ACHN (cell line): Measurements from ENCODE around the gene PPP1R12C.
A peak's percentile ranks its signal among the peaks of the same experiment; 100 is the strongest.
"Not testable (repeated sequence)": the region's sequence is repeated elsewhere in the genome, so short reads cannot be mapped to it uniquely, and the experiment has no call there.

Experiments used
- DNase-seq: peaks from one replicate; pipeline ENCODE4 v3.0.0-alpha.2; 2015
- in situ Hi-C: cut with HindIII; loops from 2 replicates; pipeline ENCODE4 v1.10.0; 2017; ENCODE audit warnings: low sequenced_read_pairs, low pct_ligation_motif_present, low pct_unique_long_range_greater_than_20kb

PPP1R12C gene

DNA sequence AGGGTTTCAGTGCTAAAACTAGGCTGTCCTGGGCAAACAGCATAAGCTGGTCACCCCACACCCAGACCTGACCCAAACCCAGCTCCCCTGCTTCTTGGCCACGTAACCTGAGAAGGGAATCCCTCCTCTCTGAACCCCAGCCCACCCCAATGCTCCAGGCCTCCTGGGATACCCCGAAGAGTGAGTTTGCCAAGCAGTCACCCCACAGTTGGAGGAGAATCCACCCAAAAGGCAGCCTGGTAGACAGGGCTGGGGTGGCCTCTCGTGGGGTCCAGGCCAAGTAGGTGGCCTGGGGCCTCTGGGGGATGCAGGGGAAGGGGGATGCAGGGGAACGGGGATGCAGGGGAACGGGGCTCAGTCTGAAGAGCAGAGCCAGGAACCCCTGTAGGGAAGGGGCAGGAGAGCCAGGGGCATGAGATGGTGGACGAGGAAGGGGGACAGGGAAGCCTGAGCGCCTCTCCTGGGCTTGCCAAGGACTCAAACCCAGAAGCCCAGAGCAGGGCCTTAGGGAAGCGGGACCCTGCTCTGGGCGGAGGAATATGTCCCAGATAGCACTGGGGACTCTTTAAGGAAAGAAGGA is 2.8 kb downstream of the PPP1R12C start:
- in situ Hi-C loops, result no loop called here

DNA sequence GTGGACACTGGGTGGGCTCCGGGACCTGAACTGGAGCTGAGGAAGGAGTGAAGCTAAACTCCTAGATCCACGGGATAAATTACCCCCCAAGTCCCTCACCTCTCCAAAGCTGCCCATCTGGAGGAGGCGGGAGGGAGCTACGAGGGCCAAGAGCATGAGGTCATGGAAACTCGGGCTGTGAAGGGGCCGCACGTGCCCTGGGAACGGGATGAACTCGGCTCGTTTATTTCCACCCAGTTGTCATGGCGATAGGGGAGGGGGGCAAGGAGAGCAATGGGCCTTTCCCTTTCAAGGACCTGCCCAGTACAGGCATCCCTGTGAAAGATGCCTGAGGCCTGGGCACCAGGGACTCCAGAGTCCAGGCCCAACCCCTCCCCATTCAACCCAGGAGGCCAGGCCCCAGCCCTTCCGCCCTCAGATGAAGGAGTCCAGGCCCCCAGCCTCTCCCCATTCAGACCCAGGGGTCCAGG is 3.8 kb downstream of the PPP1R12C start:
- in situ Hi-C loops, result no loop called here
- peak; percentile 85 for DNase-seq

More for the DNA sequence above, 2.8 kb downstream of the PPP1R12C start:
- DNase-seq, result no peak

DNA sequence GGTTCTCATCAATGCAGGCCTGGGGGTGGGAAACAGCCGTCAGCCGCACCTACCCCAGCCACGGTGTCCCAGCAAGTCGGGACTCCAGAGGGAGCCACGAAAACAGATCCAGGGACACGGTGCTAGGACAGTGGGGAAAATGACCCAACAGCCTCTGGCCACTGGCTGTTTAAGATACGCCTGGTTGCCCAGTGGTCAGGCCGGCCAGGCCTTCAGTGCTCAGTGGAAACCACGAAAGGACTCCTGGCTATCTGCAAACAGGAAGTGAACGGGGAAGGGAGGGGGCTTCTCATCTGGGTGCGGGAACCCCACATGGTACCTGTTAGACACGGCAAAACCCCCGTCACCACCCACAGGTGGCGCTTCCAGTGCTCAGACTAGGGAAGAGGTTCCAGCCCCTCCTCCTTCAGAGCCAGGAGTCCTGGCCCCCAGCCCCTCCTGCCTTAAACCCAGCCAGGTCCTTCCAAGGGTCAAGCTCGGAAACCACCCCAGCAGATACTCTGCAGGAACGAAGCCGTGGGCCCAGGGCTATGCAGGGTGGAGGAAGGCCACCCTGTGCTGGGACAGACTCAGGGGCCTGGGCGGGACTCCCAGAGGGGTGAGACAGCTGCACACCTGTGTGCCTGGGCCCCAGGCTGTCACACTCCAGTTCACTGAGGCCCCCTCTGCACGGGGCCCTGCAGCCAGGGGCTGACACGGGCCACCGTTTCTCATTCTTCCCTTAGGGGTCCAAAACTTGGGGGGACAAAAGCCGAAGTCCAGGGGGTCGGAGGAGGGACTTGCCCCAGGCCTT is 4.5 kb downstream of the PPP1R12C start:
- in situ Hi-C loops, result no loop called here
- DNase-seq, result peak; percentile 62

DNA sequence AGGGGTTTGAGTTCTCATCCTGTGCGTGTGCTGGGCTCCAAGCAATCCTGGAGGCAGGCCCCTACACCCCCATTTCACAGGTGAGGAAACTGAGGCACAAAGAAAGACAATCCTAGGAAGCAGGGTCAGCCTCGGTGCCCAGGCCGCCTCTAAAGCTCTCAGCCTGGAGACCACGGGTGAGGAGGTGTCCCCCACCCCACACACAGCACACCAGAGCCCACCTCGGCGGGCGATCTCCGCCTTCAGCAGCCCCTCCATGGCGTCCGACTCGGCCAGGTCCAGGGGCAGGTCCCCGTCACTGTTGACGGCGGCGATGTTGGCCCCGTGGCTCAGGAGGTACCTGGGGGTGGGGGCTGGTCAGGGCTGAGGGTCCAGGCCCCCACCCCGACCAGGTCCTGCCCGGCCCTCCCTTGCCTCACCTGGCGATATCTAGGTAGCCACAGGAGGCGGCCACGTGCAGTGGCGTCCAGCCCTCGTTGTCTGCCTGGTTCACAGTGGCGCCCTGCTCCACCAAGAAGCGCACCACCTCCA is 5.1 kb downstream of the PPP1R12C start:
- in situ Hi-C loops, result no loop called here
- no peak for DNase-seq

DNA sequence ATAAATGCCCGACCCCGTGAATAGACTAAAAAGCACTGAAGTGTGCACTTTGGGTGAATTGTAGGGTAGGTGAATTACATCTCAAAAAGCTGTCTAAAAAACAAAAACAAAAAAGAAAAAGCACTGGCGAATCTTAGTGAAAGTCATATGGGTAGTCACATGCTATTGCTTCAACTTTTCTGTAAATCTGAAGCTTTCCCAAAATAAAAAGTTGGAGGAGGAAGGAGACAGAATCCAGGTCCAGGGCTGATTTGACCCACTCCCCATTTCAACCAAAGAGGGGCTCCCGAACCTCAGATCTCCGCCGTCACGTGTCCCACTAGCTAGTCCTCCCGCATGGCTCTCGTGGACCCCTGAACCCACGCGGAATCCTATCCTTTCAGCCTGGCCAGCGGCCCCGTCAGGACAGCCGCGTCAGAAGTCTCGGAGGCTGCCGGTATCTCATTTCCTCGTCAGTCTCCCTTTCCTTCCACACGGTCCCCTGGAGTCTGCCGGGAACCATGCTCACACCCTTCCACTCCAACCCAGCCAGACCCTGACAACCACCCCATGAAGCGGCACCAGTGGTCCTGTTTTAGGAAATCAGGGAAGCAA is 6.1 kb downstream of the PPP1R12C start:
- no peak for DNase-seq
- in situ Hi-C loops, result no loop called here

DNA sequence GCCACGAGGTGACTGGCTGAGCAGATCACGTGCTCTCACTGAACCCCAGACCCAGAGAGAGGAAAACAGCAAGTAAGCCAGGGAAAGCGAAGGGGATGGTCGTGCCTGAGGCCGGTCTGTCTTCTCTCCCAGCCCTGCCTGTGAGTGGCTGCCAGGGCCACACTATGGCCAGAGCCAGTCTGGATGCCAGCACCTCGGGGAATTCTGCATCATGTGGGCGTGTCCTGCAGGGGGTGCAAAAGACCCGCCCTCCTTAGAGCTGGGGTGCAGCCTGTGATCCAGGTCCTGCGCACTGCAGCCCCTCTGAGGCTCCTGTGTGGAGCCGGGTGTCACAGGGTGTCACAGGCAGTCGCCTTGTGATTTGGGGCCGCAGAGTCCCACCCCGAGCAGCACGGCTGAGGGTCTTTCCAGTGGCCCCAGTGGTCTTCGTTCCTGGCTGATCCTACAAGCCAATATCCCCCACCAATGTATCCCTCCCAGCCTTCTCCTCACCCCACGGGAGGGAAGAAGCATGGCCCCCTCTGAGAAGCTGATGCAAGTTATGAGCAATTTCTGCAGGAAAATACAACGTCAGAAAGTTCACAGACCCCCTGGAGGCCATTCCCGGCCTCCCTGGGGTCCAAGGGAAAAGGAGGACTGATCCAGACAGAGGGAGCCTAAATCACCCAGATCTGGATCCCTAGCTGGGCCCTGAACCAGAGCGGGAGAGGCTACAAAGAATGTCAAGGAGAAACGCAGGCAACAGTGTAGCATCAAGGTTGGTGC is 7.7 kb downstream of the PPP1R12C start:
- DNase-seq, result no peak
- in situ Hi-C loops, result no loop called here

DNA sequence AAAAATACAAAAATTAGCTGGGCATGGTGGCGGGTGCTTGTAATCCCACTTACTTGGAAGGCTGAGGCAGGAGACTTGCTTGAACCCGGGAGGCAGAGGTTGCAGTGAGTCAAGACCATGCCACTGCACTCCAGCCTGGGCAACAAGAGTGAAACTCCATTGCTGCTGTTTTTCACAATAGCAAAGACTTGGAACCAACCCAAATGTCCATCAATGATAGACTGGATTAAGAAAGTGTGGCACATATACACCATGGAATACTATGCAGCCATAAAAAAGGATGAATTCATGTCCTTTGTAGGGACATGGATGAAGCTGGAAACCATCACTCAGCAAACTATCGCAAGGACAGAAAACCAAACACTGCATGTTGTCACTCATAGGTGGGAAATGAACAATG is 10.2 kb downstream of the PPP1R12C start:
- in situ Hi-C loops, DNase-seq: not testable (repeated sequence)

DNA sequence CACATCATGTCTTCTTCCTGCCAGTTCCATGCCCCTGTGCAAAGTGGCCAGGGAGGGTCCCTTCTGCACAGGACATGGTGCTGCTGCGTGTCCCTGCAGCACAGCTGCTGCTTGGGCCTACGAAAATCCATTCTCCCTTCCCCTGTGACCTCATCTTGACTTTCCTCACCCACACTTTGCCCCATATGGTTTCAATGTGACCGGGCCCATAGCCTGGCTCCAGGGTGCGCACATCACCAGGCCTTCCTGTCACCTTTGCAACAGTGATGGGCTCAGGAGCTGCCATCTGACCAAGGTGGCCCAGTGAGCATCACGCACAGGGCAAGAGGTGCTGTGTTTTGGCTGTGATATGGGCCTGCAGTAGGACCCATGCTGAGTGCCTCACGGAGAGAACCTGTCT is 10.8 kb downstream of the PPP1R12C start:
- in situ Hi-C loops, result no loop called here
- no peak for DNase-seq

DNA sequence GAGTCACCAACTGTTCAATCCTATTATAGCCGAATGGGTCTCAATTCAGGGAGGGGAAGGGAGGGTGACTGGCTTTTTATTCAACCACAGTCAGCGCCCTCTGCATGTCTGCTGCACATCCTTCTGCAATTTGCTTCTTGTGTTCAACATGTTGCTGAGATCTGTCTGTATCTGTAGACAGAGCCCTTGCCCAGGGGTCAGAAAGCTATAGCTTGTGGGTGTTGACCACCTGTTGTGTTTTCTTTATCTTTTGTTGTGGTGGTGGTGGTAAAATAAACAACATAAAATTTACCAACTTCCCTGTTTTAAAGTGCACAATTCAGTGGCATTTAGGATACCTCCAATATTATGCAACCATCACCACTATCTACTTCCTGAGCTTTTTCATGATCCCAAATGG is 12.2 kb downstream of the PPP1R12C start:
- in situ Hi-C loops, result no loop called here
- no peak for DNase-seq

DNA sequence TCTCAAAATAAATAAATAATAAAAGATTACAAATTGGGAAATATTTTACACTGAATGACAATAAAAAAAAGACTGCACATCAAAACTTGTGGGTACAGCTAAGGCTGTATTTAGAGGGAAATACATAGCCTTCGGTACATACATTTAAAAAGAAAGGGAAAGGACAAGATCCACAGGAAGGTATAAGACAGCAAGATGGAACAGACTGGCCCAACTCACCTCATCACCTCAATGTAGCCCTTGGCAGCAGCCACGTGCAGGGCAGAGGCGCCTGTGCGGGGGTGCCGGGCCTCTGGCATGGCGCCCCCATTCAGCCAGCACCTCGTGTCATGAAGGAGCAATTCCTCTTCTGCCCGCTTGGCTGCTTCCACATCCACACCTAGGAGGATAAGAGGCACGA is 14.2 kb downstream of the PPP1R12C start:
- in situ Hi-C loops, result no loop called here
- DNase-seq, result no peak

DNA sequence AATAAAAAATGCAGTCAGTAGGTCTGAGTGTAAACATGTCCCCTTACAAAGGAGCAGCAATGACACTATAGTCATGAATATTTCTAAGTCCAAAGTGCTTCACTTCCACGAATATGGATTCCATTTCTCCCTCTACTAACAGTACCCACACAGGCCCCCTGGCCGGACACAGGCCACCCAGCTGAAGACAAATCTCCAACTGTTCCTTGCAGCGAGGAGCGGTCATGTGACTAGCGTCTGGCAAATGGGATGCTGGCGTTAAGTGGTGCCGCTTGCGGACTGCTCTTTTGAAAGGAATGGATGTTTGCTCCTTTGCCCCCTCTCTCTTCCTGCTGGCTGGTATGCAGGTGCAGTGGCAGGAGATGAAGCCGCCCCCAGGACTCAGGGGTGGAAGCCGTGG is 16.2 kb downstream of the PPP1R12C start:
- no peak for DNase-seq
- in situ Hi-C loops, result no loop called here

DNA sequence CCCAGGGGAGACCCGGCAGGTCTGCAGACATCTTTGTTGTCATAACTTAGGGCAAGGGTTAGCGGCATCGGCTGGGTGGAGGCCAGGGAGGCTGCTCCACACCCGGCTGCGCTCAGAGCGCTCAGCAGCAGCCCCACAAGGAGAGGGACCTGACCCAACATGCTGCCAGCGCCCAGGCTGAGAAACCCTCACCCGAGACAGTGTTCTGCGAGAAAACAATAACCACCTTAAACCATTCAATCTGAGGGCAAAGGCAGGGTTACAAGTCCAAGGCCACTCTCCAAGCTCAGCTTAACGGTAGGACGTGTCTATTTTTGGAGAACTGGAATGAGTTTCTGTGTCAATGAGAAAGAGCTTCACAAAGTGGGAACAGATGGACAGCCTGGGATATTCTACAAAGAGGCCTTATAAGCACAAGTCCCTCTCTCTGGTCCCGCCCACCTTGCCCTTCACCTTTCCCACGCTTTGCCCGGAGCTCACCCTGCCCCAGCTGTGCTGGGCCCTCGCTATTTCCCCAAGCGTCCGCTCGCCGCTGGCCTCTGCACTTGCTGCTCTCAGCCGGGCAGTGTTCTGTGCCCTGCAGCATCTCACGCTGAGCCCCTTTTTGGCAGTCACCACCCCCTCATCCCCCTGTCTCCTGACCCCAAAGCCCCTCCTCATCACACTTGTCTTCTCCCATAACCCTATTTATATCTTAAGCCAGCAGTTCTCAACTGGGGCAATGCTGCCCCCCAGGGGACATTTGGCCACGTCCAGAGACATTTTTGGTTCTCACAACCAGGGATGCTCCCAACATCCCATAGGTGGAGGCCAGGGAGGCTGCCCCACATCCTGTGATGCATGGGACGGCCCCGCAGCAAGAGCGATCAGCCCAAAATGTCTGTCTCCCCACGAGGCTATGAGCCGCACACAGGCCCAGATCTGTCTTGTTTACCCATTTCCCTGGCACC is 17.6 kb downstream of the PPP1R12C start:
- no peak for DNase-seq
- in situ Hi-C loops, result no loop called here

DNA sequence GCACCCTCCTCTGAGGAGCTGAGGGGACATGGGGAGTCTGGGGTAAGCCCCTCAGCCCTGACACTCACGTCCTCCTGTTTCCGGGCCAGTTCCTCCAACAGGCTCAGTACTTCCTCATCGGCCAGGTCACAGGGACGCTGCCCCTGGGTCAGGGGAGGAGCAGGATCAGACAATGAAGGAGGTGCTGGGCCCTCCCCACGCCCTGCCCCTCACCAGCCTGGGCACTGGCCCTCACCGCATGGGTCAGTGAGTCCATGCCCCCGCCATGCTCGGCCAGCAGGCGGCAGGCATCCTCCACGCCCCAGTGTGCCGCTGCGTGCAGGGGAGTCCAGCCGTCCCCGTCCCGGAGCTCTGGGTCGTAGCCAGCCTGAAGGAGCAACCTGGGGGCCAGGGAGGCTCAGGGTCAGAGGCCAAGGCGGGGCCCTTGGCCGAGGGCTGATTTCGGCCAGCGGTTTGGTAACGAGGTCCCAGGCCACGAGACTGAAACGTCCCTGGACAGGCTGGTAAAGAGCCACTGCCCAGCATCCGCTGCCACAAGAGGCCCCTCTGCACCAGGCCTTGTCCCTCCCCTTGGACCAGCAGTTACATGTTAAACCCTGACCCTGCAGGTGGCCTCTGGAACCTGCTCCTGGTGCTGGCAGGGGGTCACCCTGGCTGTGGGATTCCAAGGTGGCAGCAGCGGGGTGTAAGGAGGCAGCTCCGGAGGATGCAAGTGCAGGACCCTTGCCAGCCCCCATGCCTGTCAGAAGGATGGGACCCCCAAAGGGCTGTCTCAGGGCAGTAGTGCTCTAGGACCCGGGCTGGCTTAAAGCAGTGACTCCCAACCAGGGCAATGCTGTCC is 18.5 kb downstream of the PPP1R12C start:
- in situ Hi-C loops, result no loop called here

DNA sequence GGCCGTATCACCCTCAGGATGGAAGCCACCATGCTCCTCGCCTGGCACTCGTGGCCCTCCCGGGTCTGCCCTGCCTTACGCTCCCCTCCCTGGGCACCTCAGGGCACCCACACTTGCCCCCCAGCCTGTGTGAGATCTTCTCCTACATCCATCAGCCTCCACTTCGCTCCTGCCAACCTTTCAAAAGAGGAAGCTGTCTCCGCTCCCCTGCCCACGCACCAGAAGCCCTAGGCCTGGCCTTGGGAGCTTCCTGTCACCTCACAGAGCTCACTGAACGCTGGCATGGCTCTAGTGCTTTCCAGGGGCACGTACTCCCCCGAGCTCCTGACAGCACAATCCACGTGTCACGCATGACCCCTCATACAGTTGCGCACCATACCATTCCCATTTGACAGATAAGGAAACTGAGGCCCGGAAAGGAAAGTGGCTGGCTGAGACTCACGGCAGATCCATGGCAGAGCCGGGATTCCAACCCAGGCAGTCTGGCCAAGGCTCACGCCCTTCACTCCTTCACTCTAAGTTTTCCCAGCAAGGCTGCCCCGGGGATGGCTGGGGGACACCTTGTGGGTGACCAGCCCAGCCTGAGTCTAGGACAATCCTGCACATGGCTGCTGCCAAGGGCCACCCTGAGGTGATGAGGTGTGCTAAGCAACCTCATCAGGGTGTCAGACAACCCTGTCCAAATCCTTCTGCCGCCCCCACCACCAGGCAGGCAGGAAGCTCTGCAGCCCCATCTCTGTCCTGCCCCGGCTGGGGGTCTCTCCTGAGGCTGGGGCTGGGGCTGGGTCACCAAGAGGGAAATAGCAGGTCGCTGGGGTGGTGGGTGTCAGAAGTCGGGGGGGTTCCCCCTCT is 19.3 kb downstream of the PPP1R12C start:
- in situ Hi-C loops, result no loop called here
- no peak for DNase-seq

More for the DNA sequence above, 18.5 kb downstream of the PPP1R12C start:
- no peak for DNase-seq

DNA sequence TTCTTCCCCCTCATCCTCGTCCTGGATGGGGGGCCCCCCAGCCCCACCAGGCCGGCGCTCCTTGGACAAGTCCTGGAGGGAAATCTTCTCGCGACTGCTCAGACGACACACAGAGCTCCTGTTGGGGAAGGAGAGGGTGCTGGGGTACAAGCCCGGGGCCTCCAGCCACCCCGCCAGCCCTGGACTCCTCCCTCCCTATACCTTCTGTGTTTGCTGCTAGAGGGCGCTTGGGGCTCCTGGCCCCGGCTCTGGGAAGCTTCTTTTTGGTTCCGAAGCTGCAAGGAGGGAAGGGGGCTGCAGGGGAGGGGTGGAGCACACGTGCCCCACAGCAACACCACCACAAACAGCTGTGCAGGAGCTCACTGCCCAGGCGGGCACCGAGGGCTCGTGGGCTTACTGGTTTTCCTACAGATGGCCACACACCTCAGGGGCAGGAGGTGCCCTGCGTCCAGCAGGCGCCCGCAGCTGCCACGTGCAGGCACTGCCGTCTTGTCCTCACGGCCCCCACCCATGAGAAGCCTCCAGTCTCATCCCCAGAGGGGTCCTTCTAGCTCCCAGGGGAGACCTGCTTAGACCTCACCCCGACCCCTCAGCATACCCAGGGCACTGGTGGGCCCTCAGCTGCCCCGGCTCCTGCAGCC is 21.3 kb downstream of the PPP1R12C start:
- in situ Hi-C loops, result no loop called here
- no peak for DNase-seq
